BLaER1 treated with 17β-estradiol and CSF1 and Interleukin-3, amounts not matched to agents 10 nM and 100 nM (cell line): ENCODE data around the gene JUNB.

Experiments
- H3K27ac ChIP-seq, 11 experiments: shearing (Covaris generic); formaldehyde crosslinking; 2 replicates each; pipeline ENCODE4 v1.8.1; 2022
- H3K27me3 ChIP-seq, 11 experiments: shearing (Covaris generic); formaldehyde crosslinking; 2 replicates each; pipeline ENCODE4 v1.8.1; 2022
- H3K36me3 ChIP-seq, 11 experiments: shearing (Covaris generic); formaldehyde crosslinking; 2 replicates each; pipeline ENCODE4 v1.8.1; 2022
- H3K4me1 ChIP-seq, 10 experiments: shearing (Covaris generic); formaldehyde crosslinking; 2 replicates each; pipeline ENCODE4 v1.8.1; 2022
- H3K4me2 ChIP-seq, 11 experiments: shearing (Covaris generic); formaldehyde crosslinking; 2 replicates each; pipeline ENCODE4 v1.8.1; 2022
- H3K4me3 ChIP-seq, 10 experiments: shearing (Covaris generic); formaldehyde crosslinking; 2 replicates each; pipeline ENCODE4 v1.8.1; 2022
- H3K9ac ChIP-seq, 11 experiments: shearing (Covaris generic); formaldehyde crosslinking; 2 replicates each; pipeline ENCODE4 v1.8.1; 2022
- H3K9me3 ChIP-seq, 11 experiments: shearing (Covaris generic); formaldehyde crosslinking; replicated peaks in 1 of 11; 2 replicates each; pipeline ENCODE4 v1.8.1; 2022
- H4K20me1 ChIP-seq, 11 experiments: shearing (Covaris generic); formaldehyde crosslinking; 2 replicates each; pipeline ENCODE4 v1.8.1; 2022
- Cebpa-rat ChIP-seq, 11 experiments: shearing (Covaris generic); IDR thresholded peaks; 2 replicates each; pipeline ENCODE4 v1.8.1; 2022

JUNB gene

GRCh38 chr19:12778017-12778904 is 13.0 kb upstream of the JUNB start:
- peak overlapping the region; percentile 56 to 79 (median 64) for H3K4me3 ChIP-seq
- H3K9me3 ChIP-seq: no peaks in the 10 kb centered on the region
- peak overlapping the region; percentile 73 to 93 (median 85) for H3K27ac ChIP-seq
- H3K27me3 ChIP-seq: no peaks in the 10 kb centered on the region
- peak overlapping the region; percentile 67 to 89 (median 83) for H3K9ac ChIP-seq
- H4K20me1 ChIP-seq: peaks cover 0 to 6% (median 0%) of the 10 kb centered on the region in 11 experiments; a peak in 2 of 22 replicates
- peak overlapping the region; percentile 83 to 98 (median 95) for H3K4me2 ChIP-seq
- no peak for TF ChIP-seq Cebpa-rat (IDR thresholded peaks at IDR 0.05)
- no peaks in the 10 kb centered on the region for H3K36me3 ChIP-seq
- peaks cover 56 to 77% (median 71%) of the 10 kb centered on the region in 10 experiments for H3K4me1 ChIP-seq

- Histone ChIP-seq H3K36me3 (no peaks in the 10 kb centered on the region), H3K4me3 (peak overlapping the region in 9 of 10 experiments; percentile 56 to 79 (median 63); a peak in 16 of 20 replicates), H3K27ac (peak overlapping the region; percentile 73 to 93 (median 85)), H3K4me1 (peaks cover 61 to 77% (median 71%) of the 10 kb centered on the region in 10 experiments), H3K9me3 (no peaks in the 10 kb centered on the region), H3K4me2 (peak overlapping the region; percentile 83 to 98 (median 95)), H3K9ac (peak overlapping the region; percentile 67 to 89 (median 83)), H3K27me3 (no peaks in the 10 kb centered on the region), H4K20me1 (peaks cover 0 to 6% (median 0%) of the 10 kb centered on the region in 11 experiments; a peak in 1 of 22 replicates)
- no peak for TF ChIP-seq Cebpa-rat (IDR thresholded peaks at IDR 0.05)
These were observed 12.5 kb upstream of the JUNB start for GRCh38 chr19:12778905-12779161.

GRCh38 chr19:12779162-12779993 is 11.9 kb upstream of the JUNB start:
- peaks cover 0 to 6% (median 0%) of the 10 kb centered on the region in 11 experiments; a peak in 1 of 22 replicates for H4K20me1 ChIP-seq
- peak overlapping the region; percentile 67 to 89 (median 83) for H3K9ac ChIP-seq
- peak overlapping the region; percentile 83 to 98 (median 95) for H3K4me2 ChIP-seq
- no peaks in the 10 kb centered on the region for H3K9me3 ChIP-seq
- H3K36me3 ChIP-seq: no peaks in the 10 kb centered on the region
- no peak; a peak in 1 of 22 replicates for TF ChIP-seq Cebpa-rat (IDR thresholded peaks at IDR 0.05)
- H3K27me3 ChIP-seq: no peaks in the 10 kb centered on the region
- H3K4me3 ChIP-seq: peak overlapping the region in 7 of 10 experiments; percentile 56 to 79 (median 67); a peak in 12 of 20 replicates
- peaks cover 63 to 77% (median 72%) of the 10 kb centered on the region in 10 experiments for H3K4me1 ChIP-seq
- peak overlapping the region; percentile 73 to 93 (median 85) for H3K27ac ChIP-seq

- no peaks in the 10 kb centered on the region for H3K36me3 ChIP-seq
- H4K20me1 ChIP-seq: no peaks in the 10 kb centered on the region
- peak overlapping the region; percentile 90 to 100 (median 99) for H3K4me2 ChIP-seq
- H3K27me3 ChIP-seq: no peaks in the 10 kb centered on the region
- no peak for TF ChIP-seq Cebpa-rat (IDR thresholded peaks at IDR 0.05)
- no peaks in the 10 kb centered on the region for H3K9me3 ChIP-seq
- H3K27ac ChIP-seq: peak overlapping the region; percentile 98 to 100 (median 99)
- H3K4me3 ChIP-seq: peak overlapping the region; percentile 55 to 72 (median 66)
- peak overlapping the region; percentile 87 to 99 (median 96) for H3K9ac ChIP-seq
- peaks cover 74 to 90% (median 84%) of the 10 kb centered on the region in 10 experiments for H3K4me1 ChIP-seq
These were observed 9.2 kb upstream of the JUNB start for GRCh38 chr19:12782174-12782423.

- peaks cover 76 to 91% (median 85%) of the 10 kb centered on the region in 10 experiments for H3K4me1 ChIP-seq
- H4K20me1 ChIP-seq: no peaks in the 10 kb centered on the region
- peak overlapping the region; percentile 55 to 72 (median 66) for H3K4me3 ChIP-seq
- no peaks in the 10 kb centered on the region for H3K27me3 ChIP-seq
- H3K9me3 ChIP-seq: no peaks in the 10 kb centered on the region
- TF ChIP-seq Cebpa-rat (IDR thresholded peaks at IDR 0.05): no peak
- peak overlapping the region; percentile 87 to 99 (median 96) for H3K9ac ChIP-seq
- H3K36me3 ChIP-seq: no peaks in the 10 kb centered on the region
- H3K27ac ChIP-seq: peak overlapping the region; percentile 98 to 100 (median 99)
- peak overlapping the region; percentile 90 to 100 (median 99) for H3K4me2 ChIP-seq
These were observed 8.6 kb upstream of the JUNB start for GRCh38 chr19:12782424-12783290.

- peaks cover 83 to 92% (median 89%) of the 10 kb centered on the region in 10 experiments for H3K4me1 ChIP-seq
- H3K9me3 ChIP-seq: no peaks in the 10 kb centered on the region
- peak overlapping the region; percentile 87 to 99 (median 96) for H3K9ac ChIP-seq
- peak overlapping the region; percentile 90 to 100 (median 99) for H3K4me2 ChIP-seq
- no peaks in the 10 kb centered on the region for H3K36me3 ChIP-seq
- peak overlapping the region; percentile 98 to 100 (median 99) for H3K27ac ChIP-seq
- TF ChIP-seq Cebpa-rat (IDR thresholded peaks at IDR 0.05): no peak
- no peaks in the 10 kb centered on the region for H3K27me3 ChIP-seq
- peak overlapping the region; percentile 55 to 72 (median 66) for H3K4me3 ChIP-seq
- no peaks in the 10 kb centered on the region for H4K20me1 ChIP-seq
These were observed 7.9 kb upstream of the JUNB start for GRCh38 chr19:12783291-12783848.

GRCh38 chr19:12783849-12784393 is 7.4 kb upstream of the JUNB start:
- H3K9me3 ChIP-seq: no peaks in the 10 kb centered on the region
- H3K27ac ChIP-seq: peak overlapping the region; percentile 98 to 100 (median 99)
- peak overlapping the region; percentile 92 to 99 (median 96) for H3K9ac ChIP-seq
- H3K4me2 ChIP-seq: peak overlapping the region; percentile 90 to 100 (median 99)
- H3K4me1 ChIP-seq: peaks cover 82 to 92% (median 89%) of the 10 kb centered on the region in 10 experiments
- H3K27me3 ChIP-seq: no peaks in the 10 kb centered on the region
- H4K20me1 ChIP-seq: no peaks in the 10 kb centered on the region
- peak overlapping the region in 8 of 10 experiments; percentile 61 to 72 (median 66); a peak in 8 of 20 replicates for H3K4me3 ChIP-seq
- H3K36me3 ChIP-seq: no peaks in the 10 kb centered on the region
- no peak for TF ChIP-seq Cebpa-rat (IDR thresholded peaks at IDR 0.05)

- Histone ChIP-seq H3K4me3 (peak overlapping the region in 2 of 10 experiments; percentile 15 to 35; a peak in 2 of 20 replicates), H3K9me3 (no peaks in the 10 kb centered on the region), H3K9ac (peak overlapping the region; percentile 92 to 99 (median 96)), H3K4me2 (peak overlapping the region; percentile 90 to 100 (median 99)), H3K4me1 (peaks cover 81 to 92% (median 89%) of the 10 kb centered on the region in 10 experiments), H4K20me1 (no peaks in the 10 kb centered on the region), H3K36me3 (no peaks in the 10 kb centered on the region), H3K27ac (peak overlapping the region; percentile 98 to 100 (median 99)), H3K27me3 (no peaks in the 10 kb centered on the region)
- TF ChIP-seq Cebpa-rat (IDR thresholded peaks at IDR 0.05): no peak
These were observed 6.9 kb upstream of the JUNB start for GRCh38 chr19:12784394-12784870.
